GM18505 (cell line): Measurements from ENCODE around the gene TH.

ENCODE experiments used
- ATAC-seq: cut with Tn5 transposase; IDR thresholded peaks from one replicate; pipeline ENCODE4 v1.9.1; 2021; ENCODE audit not compliant: unreplicated experiment
- POLR2A ChIP-seq: IDR thresholded peaks from 4 replicates; pipeline ENCODE4 v1.6.1; 2011; ENCODE audit warnings: borderline replicate concordance; ENCODE audit not compliant: insufficient read depth, insufficient read length; ENCODE audit errors: extremely low read depth

The TH gene

DNA sequence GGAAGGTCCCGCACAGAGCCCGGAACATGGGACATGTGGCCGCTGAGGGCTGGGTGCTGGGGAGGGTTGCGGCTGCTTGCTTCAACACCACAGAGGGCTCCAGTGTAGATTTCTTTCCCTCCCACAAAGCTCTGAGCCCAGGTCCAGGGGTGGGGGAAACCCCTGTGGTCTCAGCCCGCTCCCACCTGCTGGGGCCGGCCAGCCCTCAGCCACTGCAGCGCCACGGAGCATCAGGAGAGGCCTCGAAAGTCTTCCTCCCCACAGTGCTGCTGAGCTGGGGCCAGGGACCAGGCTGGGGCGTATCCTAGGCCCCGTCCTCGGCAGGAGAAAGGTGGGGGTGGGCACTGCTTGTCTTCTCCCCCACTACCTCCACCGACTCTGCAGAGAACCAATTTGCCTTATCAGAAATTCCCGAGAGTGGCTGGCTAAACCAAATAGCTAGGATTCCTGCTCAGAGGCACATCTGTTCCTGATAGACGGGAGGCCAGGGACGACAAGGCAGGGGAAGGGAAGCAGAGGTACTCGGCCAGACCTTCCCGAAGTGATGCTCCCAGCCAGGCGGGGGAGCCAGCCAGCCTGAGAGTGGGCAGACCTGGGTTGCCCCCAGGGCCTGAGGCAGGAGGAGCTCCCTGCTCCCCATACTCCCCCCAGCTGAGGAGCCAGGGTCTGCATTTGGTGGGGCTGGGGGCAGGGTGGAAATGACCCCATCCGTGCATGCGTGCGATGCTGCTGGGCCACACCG, 51.1 kb downstream of the TH start:
- no peak for TF ChIP-seq POLR2A

DNA sequence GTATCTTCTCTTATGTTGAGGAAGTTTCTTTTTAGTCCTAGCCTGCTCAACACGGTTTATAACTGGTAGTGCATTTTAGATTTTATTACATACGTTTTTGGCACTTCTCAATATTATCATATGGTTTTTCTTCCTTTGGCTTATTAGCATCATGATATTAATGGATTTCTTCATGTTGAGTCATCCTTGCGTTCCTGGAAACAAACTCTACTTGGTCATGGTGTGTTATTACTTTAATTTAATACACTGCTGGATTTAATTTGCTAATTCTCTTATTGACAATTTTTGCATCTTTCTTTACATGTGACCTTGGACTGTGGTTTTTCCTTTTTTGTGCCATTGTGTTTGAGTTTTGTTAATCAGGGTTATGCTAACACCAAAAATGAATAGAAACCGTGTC, 52.9 kb downstream of the TH start:
- ATAC-seq, result no peak
- no peak for TF ChIP-seq POLR2A

More for the DNA sequence above, 51.1 kb downstream of the TH start:
- no peak for ATAC-seq

DNA sequence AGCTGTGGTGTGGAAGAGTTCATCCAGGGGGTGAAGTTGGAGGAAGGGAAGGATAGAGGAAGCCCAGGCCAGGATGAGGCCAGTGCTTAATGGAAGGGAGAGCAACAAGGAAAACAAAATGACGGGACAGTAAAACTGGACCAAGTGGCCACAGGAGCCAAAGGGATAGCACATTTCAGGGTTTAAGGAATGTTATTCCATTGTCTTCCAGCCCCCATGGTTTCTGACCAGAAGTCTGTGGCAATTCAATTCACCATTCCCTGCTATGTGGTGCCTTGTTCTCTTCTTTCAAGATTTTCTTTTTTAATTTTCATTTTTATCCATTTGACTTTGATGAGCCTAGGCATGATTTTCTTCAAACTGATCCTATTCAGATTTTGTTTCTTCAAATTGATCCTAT, 54.9 kb downstream of the TH start:
- TF ChIP-seq POLR2A, result no peak

GRCh38 chr11:2115308-2115707, 56.3 kb downstream of the TH start:
- no peak for TF ChIP-seq POLR2A
- no peak for ATAC-seq

More for the DNA sequence above, 54.9 kb downstream of the TH start:
- ATAC-seq, result no peak

DNA sequence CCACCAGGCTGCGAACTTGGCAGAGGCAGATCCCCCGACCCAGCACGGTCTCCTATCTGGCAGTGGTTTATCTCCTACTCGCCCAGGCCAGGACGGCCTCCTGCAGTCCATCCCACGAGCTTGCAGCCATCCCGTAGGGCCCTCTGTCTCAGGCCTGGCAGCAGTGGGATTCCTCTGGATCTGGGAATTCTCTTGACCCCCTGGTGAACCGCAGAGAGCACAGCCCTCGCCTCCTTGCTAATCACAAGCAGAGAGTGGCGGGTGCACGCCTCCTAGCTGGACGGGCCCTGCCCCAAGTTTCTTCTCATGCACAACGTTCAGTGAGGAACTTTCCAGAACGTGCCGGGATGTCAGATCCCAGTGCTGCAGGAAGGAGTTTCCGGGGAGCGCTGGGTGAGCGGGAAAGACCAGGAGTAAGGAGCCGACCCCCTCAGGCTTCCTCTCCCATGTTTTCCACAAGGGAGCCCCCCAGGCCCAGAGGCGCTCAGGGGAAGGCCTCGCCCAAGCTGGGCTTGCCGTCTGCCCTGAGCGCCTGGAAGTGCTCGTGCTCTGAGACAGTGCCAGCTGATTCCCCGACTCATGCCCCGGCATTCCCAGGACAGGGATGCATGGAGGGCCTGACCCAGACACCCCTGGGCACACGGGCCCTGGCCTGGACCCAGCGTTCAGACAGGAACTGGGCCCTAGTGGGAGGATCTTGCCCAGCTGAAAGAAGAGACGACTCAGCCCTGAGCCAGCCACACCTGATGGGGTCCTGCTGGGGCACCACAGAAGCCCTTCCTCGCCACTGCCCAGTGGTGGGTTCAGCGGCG, 57.0 kb downstream of the TH start:
- no peak for ATAC-seq
- TF ChIP-seq POLR2A, result no peak
